ENCODE results near the gene C1QTNF1.

C1QTNF1 gene

GRCh38 chr17:79008666-79009387, 15.1 kb upstream of the C1QTNF1 start:
- no peak for TF ChIP-seq YY1 (IDR thresholded peaks at IDR 0.05; ENCODE audit: insufficient read depth, insufficient read length)
- no peak for TF ChIP-seq SUZ12 (IDR thresholded peaks at IDR 0.05; ENCODE audit: extremely low read depth, insufficient read depth, insufficient read length)
- no peak for TF ChIP-seq ZNF274 (IDR thresholded peaks at IDR 0.05; ENCODE audit: low read depth, low read length)
- no peak for DNase-seq (ENCODE audit: low read depth, low spot score)
- H3K4me1 ChIP-seq (ENCODE audit: insufficient read depth, insufficient read length) = peaks cover 9% of the 10 kb centered on the region
- peaks cover 12% of the 10 kb centered on the region for H3K27me3 ChIP-seq (ENCODE audit: insufficient read depth, insufficient read length)
- peaks cover 17% of the 10 kb centered on the region for H3K9me3 ChIP-seq (ENCODE audit: insufficient read depth, low read length)
- peaks cover 26% of the 10 kb centered on the region for H3K36me3 ChIP-seq (ENCODE audit: insufficient read depth, insufficient read length, low read length)
- peak overlapping the region; percentile 98 for H3K4me3 ChIP-seq (ENCODE audit: insufficient read length, low read depth)
- H3K9ac ChIP-seq (ENCODE audit: insufficient read length, low read depth) = peak overlapping the region; percentile 94

GRCh38 chr17:79009397-79010303, 14.3 kb upstream of the C1QTNF1 start, which contains the start of gene CANT1:
TSS of gene CANT1 (minus strand) at chr17:79009764. CDS start at chr17:78997622, 12,142 bp downstream.
- H3K27me3 ChIP-seq (ENCODE audit: insufficient read depth, insufficient read length) = peaks cover 12% of the 10 kb centered on the region
- TF ChIP-seq YY1 (IDR thresholded peaks at IDR 0.05; ENCODE audit: insufficient read depth, insufficient read length) = no peak
- TF ChIP-seq ZNF274 (IDR thresholded peaks at IDR 0.05; ENCODE audit: low read depth, low read length) = no peak
- TF ChIP-seq SUZ12 (IDR thresholded peaks at IDR 0.05; ENCODE audit: extremely low read depth, insufficient read depth, insufficient read length) = no peak
- peaks cover 9% of the 10 kb centered on the region for H3K4me1 ChIP-seq (ENCODE audit: insufficient read depth, insufficient read length)
- peaks cover 25% of the 10 kb centered on the region for H3K9me3 ChIP-seq (ENCODE audit: insufficient read depth, low read length)
- H3K36me3 ChIP-seq (ENCODE audit: insufficient read depth, insufficient read length, low read length) = peaks cover 26% of the 10 kb centered on the region
- peak; percentile 66 for DNase-seq (ENCODE audit: low read depth, low spot score)
- H3K4me3 ChIP-seq (ENCODE audit: insufficient read length, low read depth) = peak within 1 kb of the TSS; percentile 98
- peak within 1 kb of the TSS; percentile 94 for H3K9ac ChIP-seq (ENCODE audit: insufficient read length, low read depth)

DNA sequence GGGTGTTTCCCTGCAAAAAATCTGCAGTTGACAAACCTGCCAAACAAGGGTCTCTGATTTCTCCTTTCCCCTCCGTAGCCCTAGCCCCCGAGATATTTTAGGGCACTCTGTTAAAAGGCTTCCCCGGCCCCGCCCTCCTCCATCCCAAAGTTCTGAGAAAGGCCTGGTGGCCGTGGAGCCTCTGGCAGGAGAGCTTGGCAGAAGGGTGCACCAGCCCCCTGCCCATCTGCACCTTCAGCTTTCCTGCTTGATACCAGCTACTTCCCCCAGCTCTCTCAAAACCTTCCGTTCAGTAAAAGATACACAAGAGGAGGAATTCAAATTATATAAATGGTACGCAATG, 13.7 kb upstream of the C1QTNF1 start:
- Histone ChIP-seq H3K9me3 (ENCODE audit: insufficient read depth, low read length) (peaks cover 31% of the 10 kb centered on the region), H3K4me1 (ENCODE audit: insufficient read depth, insufficient read length) (peaks cover 9% of the 10 kb centered on the region), H3K27me3 (ENCODE audit: insufficient read depth, insufficient read length) (peaks cover 12% of the 10 kb centered on the region), H3K36me3 (ENCODE audit: insufficient read depth, insufficient read length, low read length) (peaks cover 24% of the 10 kb centered on the region), H3K9ac (ENCODE audit: insufficient read length, low read depth) (peak overlapping the region; percentile 88), H3K4me3 (ENCODE audit: insufficient read length, low read depth) (peak overlapping the region; percentile 98)
- DNase-seq (ENCODE audit: low read depth, low spot score) = no peak
- TF ChIP-seq SUZ12 (IDR thresholded peaks at IDR 0.05; ENCODE audit: extremely low read depth, insufficient read depth, insufficient read length) (no peak), YY1 (IDR thresholded peaks at IDR 0.05; ENCODE audit: insufficient read depth, insufficient read length) (no peak), ZNF274 (IDR thresholded peaks at IDR 0.05; ENCODE audit: low read depth, low read length) (no peak)

DNA sequence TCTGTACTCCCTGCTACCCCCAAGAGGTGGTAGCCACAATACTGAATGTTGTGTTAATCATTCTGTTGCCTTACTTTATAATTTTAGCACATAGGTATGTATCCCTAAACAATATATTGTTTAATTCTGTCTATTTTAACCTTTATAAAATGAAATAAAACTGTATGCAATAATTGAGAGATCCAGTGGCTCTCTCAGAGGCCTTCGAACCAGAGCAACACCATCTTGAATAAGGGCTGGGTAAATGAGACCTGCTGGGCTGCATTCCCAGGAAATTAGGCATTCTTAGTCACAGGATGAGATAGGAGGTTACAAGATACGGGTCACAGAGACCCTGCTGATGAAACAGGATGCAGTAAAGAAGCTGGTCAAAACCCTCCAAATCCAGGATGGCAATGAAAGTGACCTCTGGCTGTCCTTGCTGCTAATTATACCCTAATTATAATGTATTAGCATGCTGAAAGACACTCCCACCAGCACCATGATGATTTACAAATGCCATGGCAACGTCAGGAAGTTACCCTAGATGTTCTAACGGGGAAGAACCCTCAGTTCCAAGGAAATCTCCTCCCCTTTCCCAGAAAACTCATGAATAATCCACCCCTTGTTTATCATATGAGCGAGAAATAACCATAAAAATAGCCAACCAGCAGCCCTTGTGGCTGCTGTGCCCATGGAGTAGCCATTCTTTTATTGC, 12.4 kb upstream of the C1QTNF1 start:
- TF ChIP-seq ZNF274 (IDR thresholded peaks at IDR 0.05; ENCODE audit: low read depth, low read length) = no peak
- TF ChIP-seq SUZ12 (IDR thresholded peaks at IDR 0.05; ENCODE audit: extremely low read depth, insufficient read depth, insufficient read length) = no peak
- TF ChIP-seq YY1 (IDR thresholded peaks at IDR 0.05; ENCODE audit: insufficient read depth, insufficient read length) = no peak
- peaks cover 45% of the 10 kb centered on the region for H3K9me3 ChIP-seq (ENCODE audit: insufficient read depth, low read length)
- no peak overlapping the region for H3K9ac ChIP-seq (ENCODE audit: insufficient read length, low read depth)
- peaks cover 9% of the 10 kb centered on the region for H3K4me1 ChIP-seq (ENCODE audit: insufficient read depth, insufficient read length)
- peaks cover 8% of the 10 kb centered on the region for H3K27me3 ChIP-seq (ENCODE audit: insufficient read depth, insufficient read length)
- H3K36me3 ChIP-seq (ENCODE audit: insufficient read depth, insufficient read length, low read length) = peaks cover 17% of the 10 kb centered on the region
- DNase-seq (ENCODE audit: low read depth, low spot score) = no peak
- no peak overlapping the region for H3K4me3 ChIP-seq (ENCODE audit: insufficient read length, low read depth)

DNA sequence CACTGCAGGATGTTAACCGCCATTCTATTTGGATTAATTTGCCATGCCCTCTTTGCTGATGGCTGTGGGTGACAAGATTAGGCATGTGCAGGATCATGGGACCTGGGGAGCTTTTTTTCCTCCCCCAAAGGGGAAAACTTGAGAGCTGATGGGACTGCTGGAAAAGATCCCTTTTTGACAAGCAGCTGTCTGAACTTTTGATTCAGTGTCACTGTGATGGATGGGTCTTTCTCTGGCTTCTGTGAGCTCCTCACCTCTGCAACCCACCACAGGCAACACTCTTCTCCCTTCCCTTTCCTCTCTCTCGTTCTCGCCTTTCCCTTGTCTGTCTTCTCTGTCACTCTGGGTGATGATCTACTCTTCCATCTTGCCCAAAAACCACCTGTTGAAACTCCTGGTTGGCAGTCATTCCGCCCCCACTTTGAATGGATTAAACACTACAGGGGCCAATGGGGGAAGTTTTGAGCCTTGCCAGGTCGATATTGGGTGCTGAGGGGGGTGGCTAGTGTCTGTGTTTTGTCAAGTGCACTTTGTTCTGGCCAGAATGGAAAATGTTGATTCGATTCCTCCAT, 11.3 kb upstream of the C1QTNF1 start:
- Histone ChIP-seq H3K9ac (ENCODE audit: insufficient read length, low read depth) (no peak overlapping the region), H3K4me1 (ENCODE audit: insufficient read depth, insufficient read length) (peaks cover 9% of the 10 kb centered on the region), H3K27me3 (ENCODE audit: insufficient read depth, insufficient read length) (peaks cover 4% of the 10 kb centered on the region), H3K9me3 (ENCODE audit: insufficient read depth, low read length) (peaks cover 49% of the 10 kb centered on the region), H3K4me3 (ENCODE audit: insufficient read length, low read depth) (no peak overlapping the region), H3K36me3 (ENCODE audit: insufficient read depth, insufficient read length, low read length) (peaks cover 7% of the 10 kb centered on the region)
- DNase-seq (ENCODE audit: low read depth, low spot score) = no peak
- TF ChIP-seq YY1 (IDR thresholded peaks at IDR 0.05; ENCODE audit: insufficient read depth, insufficient read length) = no peak
- no peak for TF ChIP-seq ZNF274 (IDR thresholded peaks at IDR 0.05; ENCODE audit: low read depth, low read length)
- TF ChIP-seq SUZ12 (IDR thresholded peaks at IDR 0.05; ENCODE audit: extremely low read depth, insufficient read depth, insufficient read length) = no peak

DNA sequence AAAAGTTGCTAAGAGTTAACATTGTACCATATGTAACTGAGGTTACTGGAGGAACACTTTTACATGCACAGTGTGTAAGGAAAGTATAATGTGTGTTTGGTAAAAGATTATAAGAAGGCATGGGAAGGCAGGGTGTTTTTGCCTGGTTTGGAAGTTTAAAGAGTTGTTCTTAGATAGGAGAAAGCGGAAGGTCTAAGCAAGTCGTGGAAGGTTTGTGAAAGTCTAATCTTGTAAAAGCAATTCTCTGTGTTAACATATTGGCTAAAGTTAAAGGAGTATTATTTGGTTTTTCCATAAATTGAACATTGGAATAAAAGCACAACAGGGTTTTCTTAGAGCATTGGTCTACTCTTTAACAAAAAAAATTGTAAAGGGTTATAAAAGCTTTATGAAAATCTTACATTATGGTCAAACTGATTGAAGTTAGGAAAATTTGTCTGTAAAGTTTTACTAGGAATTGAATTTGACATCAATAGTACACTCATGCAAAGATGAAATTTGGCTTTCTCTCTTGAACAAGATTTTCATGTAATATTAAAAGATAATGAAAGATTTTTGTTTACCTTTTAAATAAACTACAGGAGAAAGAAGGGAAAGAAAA, 9.7 kb upstream of the C1QTNF1 start:
- no peak for DNase-seq (ENCODE audit: low read depth, low spot score)
- Histone ChIP-seq H3K4me3 (ENCODE audit: insufficient read length, low read depth) (no peak overlapping the region), H3K9ac (ENCODE audit: insufficient read length, low read depth) (no peak overlapping the region), H3K27me3 (ENCODE audit: insufficient read depth, insufficient read length) (no peaks in the 10 kb centered on the region), H3K4me1 (ENCODE audit: insufficient read depth, insufficient read length) (peaks cover 4% of the 10 kb centered on the region), H3K36me3 (ENCODE audit: insufficient read depth, insufficient read length, low read length) (no peaks in the 10 kb centered on the region), H3K9me3 (ENCODE audit: insufficient read depth, low read length) (peaks cover 49% of the 10 kb centered on the region)
- TF ChIP-seq ZNF274 (IDR thresholded peaks at IDR 0.05; ENCODE audit: low read depth, low read length) (no peak), YY1 (IDR thresholded peaks at IDR 0.05; ENCODE audit: insufficient read depth, insufficient read length) (no peak), SUZ12 (IDR thresholded peaks at IDR 0.05; ENCODE audit: extremely low read depth, insufficient read depth, insufficient read length) (no peak)

Measured in NT2/D1 (cell line).